Measurements from ENCODE around the gene SLC41A2. TPM values are rescaled to one million over a fixed set of nuclear protein-coding genes. Genes with fewer than 3 reads are reported as not detected.

The SLC41A2 gene
- total RNA-seq, 1 donor from 2014 or later, result 11.9 TPM

GRCh38 chr12:104942075-104942474 lies 16.0 kb downstream of the SLC41A2 start:
- no peak overlapping the region for H3K27ac ChIP-seq
- no peak for DNase-seq (ENCODE audit: low spot score)
- H3K9me3 ChIP-seq (ENCODE audit: low read depth), result no peaks in the 10 kb centered on the region
- H3K4me3 ChIP-seq, result no peak overlapping the region
- no peak overlapping the region for H3K4me2 ChIP-seq
- TF ChIP-seq EZH2 (IDR thresholded peaks at IDR 0.05), result no peak
- no peak for TF ChIP-seq EZH2phosphoT487 (IDR thresholded peaks at IDR 0.05)
- no peak for TF ChIP-seq CTCF (IDR thresholded peaks at IDR 0.05)
- H3K4me3 Mint-ChIP-seq, result no peak overlapping the region
- H3K9me3 Mint-ChIP-seq, result peaks cover 18% of the 10 kb centered on the region
- no peaks in the 10 kb centered on the region for H3K27me3 ChIP-seq
- H3F3A ChIP-seq (ENCODE audit: low read depth), result no peaks in the 10 kb centered on the region
- H2AFZ ChIP-seq (replicated peaks), result no peak overlapping the region
- no peak overlapping the region for H3K27ac Mint-ChIP-seq
- no peaks in the 10 kb centered on the region for H3K36me3 Mint-ChIP-seq
- no peaks in the 10 kb centered on the region for H4K20me1 ChIP-seq (ENCODE audit: low read depth)
- H3K36me3 ChIP-seq, result no peaks in the 10 kb centered on the region
- H3K4me1 Mint-ChIP-seq, result no peaks in the 10 kb centered on the region
- H3K27me3 Mint-ChIP-seq (ENCODE audit: insufficient read depth, low read depth), result no peaks in the 10 kb centered on the region
- no peak overlapping the region for H3K9ac ChIP-seq
- H3K79me2 ChIP-seq (ENCODE audit: low read depth), result no peaks in the 10 kb centered on the region
- no peaks in the 10 kb centered on the region for H3K4me1 ChIP-seq

- Mint-ChIP-seq H3K4me3 (no peak overlapping the region), H3K27ac (no peak overlapping the region), H3K27me3 (ENCODE audit: insufficient read depth, low read depth) (no peaks in the 10 kb centered on the region), H3K9me3 (peaks cover 18% of the 10 kb centered on the region), H3K36me3 (no peaks in the 10 kb centered on the region), H3K4me1 (no peaks in the 10 kb centered on the region)
- no peak overlapping the region for H3K4me2 ChIP-seq
- no peak for TF ChIP-seq CTCF (IDR thresholded peaks at IDR 0.05)
- H3K4me1 ChIP-seq, result no peaks in the 10 kb centered on the region
- no peaks in the 10 kb centered on the region for H3K79me2 ChIP-seq (ENCODE audit: low read depth)
- H3K9ac ChIP-seq, result no peak overlapping the region
- H2AFZ ChIP-seq (replicated peaks), result no peak overlapping the region
- H3K36me3 ChIP-seq, result no peaks in the 10 kb centered on the region
- no peaks in the 10 kb centered on the region for H4K20me1 ChIP-seq (ENCODE audit: low read depth)
- H3K27ac ChIP-seq, result no peak overlapping the region
- no peak for DNase-seq (ENCODE audit: low spot score)
- H3K4me3 ChIP-seq, result no peak overlapping the region
- no peaks in the 10 kb centered on the region for H3K9me3 ChIP-seq (ENCODE audit: low read depth)
- no peaks in the 10 kb centered on the region for H3F3A ChIP-seq (ENCODE audit: low read depth)
- H3K27me3 ChIP-seq, result no peaks in the 10 kb centered on the region
Observed at GRCh38 chr12:104941454-104941853, 16.6 kb downstream of the SLC41A2 start.

- Histone ChIP-seq H3F3A (ENCODE audit: low read depth) (no peaks in the 10 kb centered on the region), H2AFZ (replicated peaks) (no peak overlapping the region), H3K9me3 (ENCODE audit: low read depth) (no peaks in the 10 kb centered on the region), H3K4me3 (no peak overlapping the region), H3K36me3 (no peaks in the 10 kb centered on the region), H3K9ac (no peak overlapping the region), H3K4me2 (no peak overlapping the region), H3K4me1 (no peaks in the 10 kb centered on the region), H3K27ac (no peak overlapping the region), H3K79me2 (ENCODE audit: low read depth) (no peaks in the 10 kb centered on the region), H3K27me3 (no peaks in the 10 kb centered on the region), H4K20me1 (ENCODE audit: low read depth) (no peaks in the 10 kb centered on the region)
- Mint-ChIP-seq H3K4me3 (no peak overlapping the region), H3K36me3 (no peaks in the 10 kb centered on the region), H3K9me3 (peaks cover 18% of the 10 kb centered on the region), H3K27me3 (ENCODE audit: insufficient read depth, low read depth) (no peaks in the 10 kb centered on the region), H3K27ac (no peak overlapping the region), H3K4me1 (no peaks in the 10 kb centered on the region)
- TF ChIP-seq CTCF (IDR thresholded peaks at IDR 0.05) (no peak), EZH2phosphoT487 (IDR thresholded peaks at IDR 0.05) (no peak), EZH2 (IDR thresholded peaks at IDR 0.05) (no peak)
- DNase-seq (ENCODE audit: low spot score), result no peak
Observed at GRCh38 chr12:104939089-104939488, 19.0 kb downstream of the SLC41A2 start.

GRCh38 chr12:104938371-104938770 lies 19.7 kb downstream of the SLC41A2 start:
- no peak for TF ChIP-seq EZH2 (IDR thresholded peaks at IDR 0.05)
- TF ChIP-seq EZH2phosphoT487 (IDR thresholded peaks at IDR 0.05), result no peak
- no peak for TF ChIP-seq CTCF (IDR thresholded peaks at IDR 0.05)
- no peaks in the 10 kb centered on the region for H4K20me1 ChIP-seq (ENCODE audit: low read depth)
- H3K27ac Mint-ChIP-seq, result no peak overlapping the region
- H3K9me3 Mint-ChIP-seq, result peaks cover 11% of the 10 kb centered on the region
- H2AFZ ChIP-seq (replicated peaks), result no peak overlapping the region
- no peaks in the 10 kb centered on the region for H3K79me2 ChIP-seq (ENCODE audit: low read depth)
- no peaks in the 10 kb centered on the region for H3K36me3 Mint-ChIP-seq
- no peaks in the 10 kb centered on the region for H3K27me3 ChIP-seq
- H3K4me3 Mint-ChIP-seq, result no peak overlapping the region
- H3K27me3 Mint-ChIP-seq (ENCODE audit: insufficient read depth, low read depth), result no peaks in the 10 kb centered on the region
- H3K27ac ChIP-seq, result no peak overlapping the region
- H3K9ac ChIP-seq, result no peak overlapping the region
- no peaks in the 10 kb centered on the region for H3K36me3 ChIP-seq
- no peak overlapping the region for H3K4me3 ChIP-seq
- no peak for DNase-seq (ENCODE audit: low spot score)
- H3K4me2 ChIP-seq, result no peak overlapping the region
- no peaks in the 10 kb centered on the region for H3K4me1 ChIP-seq
- no peaks in the 10 kb centered on the region for H3F3A ChIP-seq (ENCODE audit: low read depth)
- no peaks in the 10 kb centered on the region for H3K4me1 Mint-ChIP-seq
- no peaks in the 10 kb centered on the region for H3K9me3 ChIP-seq (ENCODE audit: low read depth)

Data from neural progenitor cell (in vitro differentiated cells).